Measurements from ENCODE around the gene NPHS1.

Gene NPHS1

GRCh38 chr19:35863018-35863417 is 10.7 kb upstream of the NPHS1 start:
- H3K27ac ChIP-seq, result no peak overlapping the region
- no peak for TF ChIP-seq ZFX (IDR thresholded peaks at IDR 0.05)
- TF ChIP-seq, protein P1, sequence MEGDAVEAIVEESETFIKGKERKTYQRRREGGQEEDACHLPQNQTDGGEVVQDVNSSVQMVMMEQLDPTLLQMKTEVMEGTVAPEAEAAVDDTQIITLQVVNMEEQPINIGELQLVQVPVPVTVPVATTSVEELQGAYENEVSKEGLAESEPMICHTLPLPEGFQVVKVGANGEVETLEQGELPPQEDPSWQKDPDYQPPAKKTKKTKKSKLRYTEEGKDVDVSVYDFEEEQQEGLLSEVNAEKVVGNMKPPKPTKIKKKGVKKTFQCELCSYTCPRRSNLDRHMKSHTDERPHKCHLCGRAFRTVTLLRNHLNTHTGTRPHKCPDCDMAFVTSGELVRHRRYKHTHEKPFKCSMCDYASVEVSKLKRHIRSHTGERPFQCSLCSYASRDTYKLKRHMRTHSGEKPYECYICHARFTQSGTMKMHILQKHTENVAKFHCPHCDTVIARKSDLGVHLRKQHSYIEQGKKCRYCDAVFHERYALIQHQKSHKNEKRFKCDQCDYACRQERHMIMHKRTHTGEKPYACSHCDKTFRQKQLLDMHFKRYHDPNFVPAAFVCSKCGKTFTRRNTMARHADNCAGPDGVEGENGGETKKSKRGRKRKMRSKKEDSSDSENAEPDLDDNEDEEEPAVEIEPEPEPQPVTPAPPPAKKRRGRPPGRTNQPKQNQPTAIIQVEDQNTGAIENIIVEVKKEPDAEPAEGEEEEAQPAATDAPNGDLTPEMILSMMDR (conservative IDR thresholded peaks at IDR 0.05), result no peak

GRCh38 chr19:35862528-35862927 is 10.2 kb upstream of the NPHS1 start:
- TF ChIP-seq, protein P1 (conservative IDR thresholded peaks at IDR 0.05), result no peak
- TF ChIP-seq ZFX (IDR thresholded peaks at IDR 0.05), result no peak
- H3K27ac ChIP-seq, result no peak overlapping the region

DNA sequence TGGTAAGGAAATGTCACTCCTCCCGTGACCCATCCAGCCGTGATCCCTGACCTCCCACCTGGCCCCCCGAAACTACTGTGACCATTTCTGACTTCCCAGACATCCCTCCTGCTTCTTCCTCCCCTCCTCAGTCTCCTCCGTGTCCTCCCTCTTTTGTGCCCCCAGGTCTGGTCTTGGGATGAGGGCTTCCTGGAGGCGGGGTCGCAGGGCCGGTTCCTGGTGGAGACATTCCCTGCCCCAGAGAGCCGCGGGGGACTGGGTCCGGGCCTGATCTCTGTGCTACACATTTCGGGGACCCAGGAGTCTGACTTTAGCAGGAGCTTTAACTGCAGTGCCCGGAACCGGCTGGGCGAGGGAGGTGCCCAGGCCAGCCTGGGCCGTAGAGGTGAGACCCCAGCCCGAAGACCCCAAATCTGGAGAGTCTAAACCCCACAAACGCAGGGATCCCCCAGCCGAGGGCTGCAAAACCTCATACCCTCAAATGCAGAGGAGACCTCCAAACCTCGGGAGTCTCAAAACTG is 9.4 kb upstream of the NPHS1 start:
- H3K27ac ChIP-seq, result no peak overlapping the region
- TF ChIP-seq, protein P1 (conservative IDR thresholded peaks at IDR 0.05), result no peak
- no peak for TF ChIP-seq ZFX (IDR thresholded peaks at IDR 0.05)

GRCh38 chr19:35860818-35861639 is 8.7 kb upstream of the NPHS1 start:
- no peak for TF ChIP-seq ZFX (IDR thresholded peaks at IDR 0.05)
- TF ChIP-seq, protein P1 (conservative IDR thresholded peaks at IDR 0.05), result no peak
- H3K27ac ChIP-seq, result no peak overlapping the region

GRCh38 chr19:35860436-35860817 is 8.1 kb upstream of the NPHS1 start:
- TF ChIP-seq ZFX (IDR thresholded peaks at IDR 0.05), result no peak
- TF ChIP-seq, protein P1 (conservative IDR thresholded peaks at IDR 0.05), result no peak
- H3K27ac ChIP-seq, result no peak overlapping the region

GRCh38 chr19:35859414-35859813 is 7.1 kb upstream of the NPHS1 start:
- TF ChIP-seq, protein P1 (conservative IDR thresholded peaks at IDR 0.05), result no peak
- no peak for TF ChIP-seq ZFX (IDR thresholded peaks at IDR 0.05)
- no peak overlapping the region for H3K27ac ChIP-seq

DNA sequence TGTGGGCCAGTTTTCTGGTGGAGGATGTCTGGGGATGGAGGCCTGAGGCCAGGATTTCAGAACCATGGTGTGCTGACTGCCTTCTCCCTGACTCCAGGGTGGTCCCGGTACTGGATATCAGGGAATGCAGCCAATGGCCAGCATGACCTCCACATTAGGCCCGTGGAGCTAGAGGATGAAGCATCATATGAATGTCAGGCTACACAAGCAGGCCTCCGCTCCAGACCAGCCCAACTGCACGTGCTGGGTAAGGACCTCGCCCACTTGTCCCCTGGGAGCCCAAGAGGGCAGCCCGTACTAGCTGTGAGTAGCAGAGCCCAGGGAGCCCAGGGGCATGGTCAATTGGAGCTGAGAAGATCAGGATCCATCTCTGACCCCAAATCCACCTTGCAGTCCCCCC is 6.0 kb upstream of the NPHS1 start:
- no peak for TF ChIP-seq ZFX (IDR thresholded peaks at IDR 0.05)
- TF ChIP-seq, protein P1 (conservative IDR thresholded peaks at IDR 0.05), result no peak
- H3K27ac ChIP-seq, result no peak overlapping the region

All from C4-2B (cell line).